Keratinocyte (primary cell): ENCODE measurements around the gene PTRH1. TPM values are rescaled to one million over a fixed set of nuclear protein-coding genes. Genes with fewer than 3 reads are reported as not detected.

Experiments used
- DNase-seq: peaks from one replicate; pipeline ENCODE4 v3.0.0-alpha.2; 2011; ENCODE audit warnings: low read depth, missing footprints, low spot score
- FAIRE-seq: peaks from 2 replicates; lab custom pipeline; 2011; peaks lifted over from hg19 to GRCh38; lab: Jason Lieb, UNC
- H2AFZ ChIP-seq: 2 replicates; pipeline ENCODE4 v1.6.0; 2012; ENCODE audit warnings: low read length, control low read depth, inconsistent platforms; ENCODE audit not compliant: control insufficient read depth
- H3K27ac ChIP-seq: 2 replicates; pipeline ENCODE4 v1.5.1; 2011; ENCODE audit warnings: low read length; ENCODE audit not compliant: control insufficient read depth, insufficient read depth
- H3K27me3 ChIP-seq: 3 replicates; pipeline ENCODE4 v1.6.0; 2011; ENCODE audit warnings: low read length; ENCODE audit not compliant: control insufficient read depth, insufficient read depth; ENCODE audit errors: extremely low read depth
- H3K36me3 ChIP-seq, 2 experiments: 2 replicates in 1 of 2; 3 replicates in 1 of 2; pipeline ENCODE4 v1.5.1; 2011; ENCODE audit warnings: low read length in 2 of 2, mild to moderate bottlenecking in 1 of 2; ENCODE audit not compliant: control insufficient read depth in 2 of 2, insufficient read depth in 2 of 2; ENCODE audit errors: extremely low read depth in 1 of 2
- H3K4me1 ChIP-seq: 3 replicates; pipeline ENCODE4 v1.5.1; 2011; ENCODE audit warnings: low read length; ENCODE audit not compliant: control insufficient read depth, insufficient read depth; ENCODE audit errors: extremely low read depth
- H3K4me2 ChIP-seq: 3 replicates; pipeline ENCODE4 v1.6.0; 2011; ENCODE audit warnings: low read depth, low read length; ENCODE audit not compliant: control insufficient read depth, insufficient read depth; ENCODE audit errors: extremely low read depth
- H3K4me3 ChIP-seq, 3 experiments: fragments of 200-600 bp in 1 of 3; sonication (generic) in 1 of 3; 2 replicates in 2 of 3; 3 replicates in 1 of 3; pipeline ENCODE4 v1.5.1; 2011 to 2016; ENCODE audit warnings: low read length in 3 of 3, mild to moderate bottlenecking in 3 of 3, control low read depth in 2 of 3, inconsistent platforms in 1 of 3, low read depth in 1 of 3, mixed read lengths in 1 of 3, mixed run types in 1 of 3, moderate library complexity in 1 of 3; ENCODE audit not compliant: control insufficient read depth in 2 of 3, insufficient read depth in 2 of 3; ENCODE audit errors: extremely low read depth in 1 of 3
- H3K79me2 ChIP-seq: 2 replicates; pipeline ENCODE4 v1.6.0; 2012; ENCODE audit warnings: low read length; ENCODE audit not compliant: control insufficient read depth, insufficient read depth
- H3K9ac ChIP-seq: 3 replicates; pipeline ENCODE4 v1.6.0; 2011; ENCODE audit warnings: low read length; ENCODE audit not compliant: control insufficient read depth, insufficient read depth; ENCODE audit errors: extremely low read depth
- H3K9me1 ChIP-seq: 3 replicates; pipeline ENCODE4 v1.6.0; 2011; ENCODE audit warnings: low read length; ENCODE audit not compliant: control insufficient read depth, insufficient read depth; ENCODE audit errors: extremely low read depth
- H3K9me3 ChIP-seq: 2 replicates; pipeline ENCODE4 v1.5.1; 2012; ENCODE audit warnings: low read depth, low read length; ENCODE audit not compliant: control insufficient read depth
- H4K20me1 ChIP-seq: 3 replicates; pipeline ENCODE4 v1.6.0; 2011; ENCODE audit warnings: low read length; ENCODE audit not compliant: control insufficient read depth, insufficient read depth; ENCODE audit errors: extremely low read depth
- EZH2 ChIP-seq: IDR thresholded peaks from one replicate; pipeline ENCODE4 v1.6.1; 2012; ENCODE audit warnings: inconsistent platforms, mild to moderate bottlenecking, low read length, moderate library complexity
- dilution Hi-C: fragments of 300-500 bp; cut with MboI; formaldehyde crosslinking; loops from one replicate; pipeline ENCODE4 v1.7.0; 2020; ENCODE audit warnings: low sequenced_read_pairs; ENCODE audit not compliant: extremely low pct_ligation_motif_present
- polyA plus RNA-seq, 5 experiments: library from polyadenylated mRNA; depleted of rRNA in 3 of 5; stranded (reverse) in 3 of 5; stranded (forward) in 1 of 5; unstranded in 1 of 5; fragments of >200 nt; gene quantifications; 1 replicate in 1 of 5; 2 replicates in 3 of 5; 3 replicates in 1 of 5; pipeline versions ENCODE4 v1.2.1 to v1.2.3, GENCODE V29; 2011 to 2012; ENCODE audit warnings: missing spikeins in 2 of 5, low read depth in 1 of 5, low replicate concordance in 1 of 5
- TF ChIP-seq, protein P1 (sequence below), 3 experiments: IDR thresholded peaks in 1 of 3; conservative IDR thresholded peaks in 1 of 3; optimal IDR thresholded peaks in 1 of 3; 2 replicates in 2 of 3; 3 replicates in 1 of 3; pipeline versions ENCODE3 to v1.5.1; 2011; ENCODE audit warnings: low read length in 3 of 3, mild to moderate bottlenecking in 3 of 3, moderate library complexity in 2 of 3, control low read depth in 1 of 3, inconsistent platforms in 1 of 3; ENCODE audit not compliant: insufficient read depth in 2 of 3; ENCODE audit errors: extremely low read depth in 1 of 3

PTRH1 gene
- polyA plus RNA-seq, 1 donor (not counting 4 experiments of a cell fraction or from before 2014, with no cell fraction given), result 14.3 TPM

DNA sequence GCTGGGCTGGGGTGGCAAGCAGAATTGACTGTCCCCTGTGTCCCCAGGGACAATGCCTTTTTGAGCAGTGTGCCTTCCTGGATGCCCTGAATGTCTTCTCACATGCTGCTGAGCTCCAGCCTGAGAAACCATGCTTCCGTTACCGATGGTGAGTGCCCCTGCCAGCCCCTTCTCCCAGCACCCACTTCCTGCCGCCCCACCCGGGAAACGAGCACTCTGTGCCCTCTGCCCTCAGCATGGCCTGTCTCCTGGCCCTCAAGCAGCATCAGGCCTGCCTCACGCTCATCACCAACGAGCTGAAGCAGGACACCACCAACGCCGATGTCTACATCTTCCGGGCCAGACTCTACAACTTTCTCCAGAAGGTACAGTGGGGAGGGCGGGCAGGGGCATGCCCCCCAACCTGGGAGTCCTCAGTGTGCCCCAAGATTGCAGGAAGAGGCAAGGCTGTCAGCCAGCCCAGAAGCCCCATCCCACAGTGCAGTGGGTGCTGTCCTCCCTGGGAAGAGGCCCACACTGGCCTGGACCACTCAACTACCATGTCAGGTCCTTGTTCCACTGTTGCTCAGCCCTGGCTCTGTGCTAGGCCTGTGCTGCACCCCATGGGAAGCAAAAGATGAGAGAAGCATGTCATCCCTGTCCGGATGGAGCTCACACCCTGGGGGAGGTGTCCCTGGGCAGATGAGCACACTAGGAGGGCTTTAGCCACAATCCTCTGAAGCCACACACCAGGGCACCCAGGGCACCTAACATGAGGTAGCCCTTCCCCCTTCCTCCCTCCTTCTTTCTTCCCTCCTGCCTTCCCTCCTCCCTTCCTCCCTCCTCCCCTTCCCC, 4.8 kb upstream of the PTRH1 start:
- Histone ChIP-seq H3K9me3 (no peaks in the 10 kb centered on the region), H3K4me3 (no peak overlapping the region), H3K4me1 (peaks cover 20% of the 10 kb centered on the region), H3K27ac (no peak overlapping the region), H3K9ac (no peak overlapping the region), H3K4me2 (no peak overlapping the region), H3K9me1 (no peaks in the 10 kb centered on the region), H4K20me1 (no peaks in the 10 kb centered on the region), H2AFZ (no peak overlapping the region), H3K79me2 (no peaks in the 10 kb centered on the region), H3K27me3 (no peaks in the 10 kb centered on the region), H3K36me3 (no peaks in the 10 kb centered on the region)
- TF ChIP-seq, protein P1, sequence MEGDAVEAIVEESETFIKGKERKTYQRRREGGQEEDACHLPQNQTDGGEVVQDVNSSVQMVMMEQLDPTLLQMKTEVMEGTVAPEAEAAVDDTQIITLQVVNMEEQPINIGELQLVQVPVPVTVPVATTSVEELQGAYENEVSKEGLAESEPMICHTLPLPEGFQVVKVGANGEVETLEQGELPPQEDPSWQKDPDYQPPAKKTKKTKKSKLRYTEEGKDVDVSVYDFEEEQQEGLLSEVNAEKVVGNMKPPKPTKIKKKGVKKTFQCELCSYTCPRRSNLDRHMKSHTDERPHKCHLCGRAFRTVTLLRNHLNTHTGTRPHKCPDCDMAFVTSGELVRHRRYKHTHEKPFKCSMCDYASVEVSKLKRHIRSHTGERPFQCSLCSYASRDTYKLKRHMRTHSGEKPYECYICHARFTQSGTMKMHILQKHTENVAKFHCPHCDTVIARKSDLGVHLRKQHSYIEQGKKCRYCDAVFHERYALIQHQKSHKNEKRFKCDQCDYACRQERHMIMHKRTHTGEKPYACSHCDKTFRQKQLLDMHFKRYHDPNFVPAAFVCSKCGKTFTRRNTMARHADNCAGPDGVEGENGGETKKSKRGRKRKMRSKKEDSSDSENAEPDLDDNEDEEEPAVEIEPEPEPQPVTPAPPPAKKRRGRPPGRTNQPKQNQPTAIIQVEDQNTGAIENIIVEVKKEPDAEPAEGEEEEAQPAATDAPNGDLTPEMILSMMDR (optimal IDR thresholded peaks at IDR 0.05 in 1 of 3, IDR thresholded peaks at IDR 0.05 in 1 of 3, conservative IDR thresholded peaks at IDR 0.05 in 1 of 3; ENCODE audit: extremely low read depth in 1 of 3, insufficient read depth in 2 of 3, low read length in 3 of 3), result no peak
- no peak for TF ChIP-seq EZH2
- no peak for DNase-seq
- no peak for FAIRE-seq
- dilution Hi-C loops, result no loop called here

DNA sequence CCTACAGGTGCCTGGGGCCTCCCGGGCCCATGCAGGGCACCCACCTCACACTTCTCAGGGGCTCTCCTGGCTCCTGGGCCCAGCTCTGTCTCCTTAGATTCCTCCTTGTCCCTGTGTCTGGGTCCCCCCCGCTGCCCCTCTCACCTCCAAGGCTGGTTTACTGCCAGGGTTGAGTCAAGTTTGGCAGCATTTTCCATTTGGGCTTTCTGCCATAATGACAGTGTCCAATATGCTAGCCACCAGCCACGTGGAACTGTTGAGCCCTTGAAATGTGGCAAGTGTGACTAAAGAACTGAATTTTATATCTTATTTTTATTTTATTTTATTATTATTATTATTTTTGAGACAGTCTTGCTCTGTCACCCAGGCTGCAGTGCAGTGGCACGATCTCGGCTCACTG, 2.3 kb upstream of the PTRH1 start:
- dilution Hi-C loops, result no loop called here
- Histone ChIP-seq H2AFZ (no peak overlapping the region), H3K36me3 (peaks cover 0 to under 1% of the 10 kb centered on the region in 2 experiments), H4K20me1 (no peaks in the 10 kb centered on the region), H3K9me1 (no peaks in the 10 kb centered on the region), H3K4me2 (no peak overlapping the region), H3K27me3 (no peaks in the 10 kb centered on the region), H3K4me3 (no peak overlapping the region), H3K9me3 (no peaks in the 10 kb centered on the region), H3K27ac (no peak overlapping the region), H3K79me2 (peaks cover 9% of the 10 kb centered on the region), H3K4me1 (peaks cover 18% of the 10 kb centered on the region), H3K9ac (no peak overlapping the region)
- FAIRE-seq, result no peak
- TF ChIP-seq EZH2, result no peak
- TF ChIP-seq, protein P1 (optimal IDR thresholded peaks at IDR 0.05 in 1 of 3, IDR thresholded peaks at IDR 0.05 in 1 of 3, conservative IDR thresholded peaks at IDR 0.05 in 1 of 3; ENCODE audit: extremely low read depth in 1 of 3, insufficient read depth in 2 of 3, low read length in 3 of 3), result no peak
- DNase-seq, result no peak
